Fibroblast of skin of scalp (primary cell): ENCODE data around the gene SHFL.

Experiments
- DNase-seq: peaks from one replicate; pipeline ENCODE4 v3.0.0-alpha.2; 2013

The SHFL gene

GRCh38 chr19:10109528-10109927 is 23.4 kb downstream of the SHFL start:
- DNase-seq = no peak

DNA sequence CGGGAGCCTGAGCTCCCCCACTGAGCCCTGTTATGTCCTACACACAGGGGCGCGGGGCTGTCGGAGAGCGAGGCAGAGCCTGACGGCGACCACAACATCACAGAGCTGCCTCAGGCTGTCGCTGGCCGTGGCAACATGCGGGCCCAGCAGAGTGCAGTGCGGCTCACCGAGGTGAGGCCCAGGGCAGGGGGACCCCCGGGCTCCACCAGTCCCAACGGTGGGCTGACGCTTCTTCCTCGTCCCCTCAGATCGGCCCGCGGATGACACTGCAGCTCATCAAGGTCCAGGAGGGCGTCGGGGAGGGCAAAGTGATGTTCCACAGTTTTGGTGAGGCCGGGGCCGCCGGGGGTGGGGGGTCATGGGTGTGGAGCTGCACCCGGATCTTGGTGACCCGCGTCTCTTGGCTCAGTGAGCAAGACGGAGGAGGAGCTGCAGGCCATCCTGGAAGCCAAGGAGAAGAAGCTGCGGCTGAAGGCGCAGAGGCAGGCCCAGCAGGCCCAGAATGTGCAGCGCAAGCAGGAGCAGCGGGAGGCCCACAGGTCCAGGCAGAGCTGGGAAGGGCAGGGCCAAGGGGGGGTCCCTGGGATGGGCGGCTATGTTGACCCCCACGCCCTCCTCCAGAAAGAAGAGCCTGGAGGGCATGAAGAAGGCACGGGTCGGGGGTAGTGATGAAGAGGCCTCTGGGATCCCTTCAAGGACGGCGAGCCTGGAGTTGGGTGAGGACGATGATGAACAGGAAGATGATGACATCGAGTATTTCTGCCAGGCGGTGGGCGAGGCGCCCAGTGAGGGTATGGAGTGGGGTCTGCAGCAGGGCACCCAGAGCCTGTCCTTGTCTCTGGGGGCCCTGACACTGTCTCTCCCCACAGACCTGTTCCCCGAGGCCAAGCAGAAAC is 24.2 kb downstream of the SHFL start:
- no peak for DNase-seq

DNA sequence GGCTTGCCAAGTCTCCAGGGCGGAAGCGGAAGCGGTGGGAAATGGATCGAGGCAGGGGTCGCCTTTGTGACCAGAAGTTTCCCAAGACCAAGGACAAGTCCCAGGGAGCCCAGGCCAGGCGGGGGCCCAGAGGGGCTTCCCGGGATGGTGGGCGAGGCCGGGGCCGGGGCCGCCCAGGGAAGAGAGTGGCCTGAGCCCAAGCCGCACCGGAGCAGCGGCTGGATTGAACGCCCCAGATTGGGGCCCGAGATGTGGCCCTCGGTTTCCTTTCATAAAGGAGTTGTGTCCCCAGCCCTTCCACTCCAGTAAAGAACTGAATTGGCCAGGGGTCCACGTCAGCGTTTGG is 24.8 kb downstream of the SHFL start:
- DNase-seq = no peak

- DNase-seq = no peak
Observed at GRCh38 chr19:10111405-10111811, 25.3 kb downstream of the SHFL start, which contains the start of gene P2RY11. Gene P2RY11 (plus strand): TSS chr19:10111693. CDS start chr19:10111722, 29 bp downstream.

GRCh38 chr19:10112037-10112761 is 26.1 kb downstream of the SHFL start:
- DNase-seq = no peak

DNA sequence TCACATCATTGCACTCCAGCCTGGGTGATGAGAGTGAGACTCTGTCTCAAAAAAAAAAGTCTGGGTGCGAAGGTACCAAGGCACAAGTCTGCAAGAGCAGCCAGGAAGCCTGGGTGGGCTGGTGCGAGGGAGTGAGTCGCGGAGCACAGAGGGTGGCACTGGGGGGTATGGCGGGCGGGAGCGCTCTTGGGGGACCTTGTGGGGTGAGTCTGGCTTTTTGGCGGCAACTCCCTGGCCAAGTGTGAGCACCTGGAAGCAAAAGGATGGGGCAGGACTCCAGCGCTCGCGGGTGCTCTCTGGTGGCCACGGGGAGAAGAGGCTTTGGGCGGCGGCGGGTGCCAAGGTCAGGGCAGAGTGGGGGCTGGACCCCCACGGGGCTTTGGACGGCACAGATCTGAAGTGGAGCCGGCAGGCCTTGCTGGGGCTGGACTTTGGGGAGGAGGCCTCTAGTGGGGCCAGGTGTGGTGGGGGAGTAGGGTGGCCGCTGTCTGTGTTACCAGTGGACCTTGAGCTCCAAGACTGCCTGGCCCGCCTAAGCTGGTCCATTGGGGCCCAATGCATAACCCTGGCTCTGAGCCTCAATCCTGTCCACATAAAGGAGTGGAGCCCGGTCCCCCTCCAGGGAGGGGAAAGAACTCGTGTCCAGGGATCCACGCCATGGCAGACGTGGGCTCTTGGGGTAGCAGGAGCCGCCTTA is 26.9 kb downstream of the SHFL start:
- peak; percentile 47 for DNase-seq

DNA sequence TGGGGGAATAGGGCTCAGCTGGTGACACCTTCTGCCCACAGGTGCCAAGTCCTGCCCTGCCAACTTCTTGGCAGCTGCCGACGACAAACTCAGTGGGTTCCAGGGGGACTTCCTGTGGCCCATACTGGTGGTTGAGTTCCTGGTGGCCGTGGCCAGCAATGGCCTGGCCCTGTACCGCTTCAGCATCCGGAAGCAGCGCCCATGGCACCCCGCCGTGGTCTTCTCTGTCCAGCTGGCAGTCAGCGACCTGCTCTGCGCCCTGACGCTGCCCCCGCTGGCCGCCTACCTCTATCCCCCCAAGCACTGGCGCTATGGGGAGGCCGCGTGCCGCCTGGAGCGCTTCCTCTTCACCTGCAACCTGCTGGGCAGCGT is 27.5 kb downstream of the SHFL start:
- DNase-seq = no peak

DNA sequence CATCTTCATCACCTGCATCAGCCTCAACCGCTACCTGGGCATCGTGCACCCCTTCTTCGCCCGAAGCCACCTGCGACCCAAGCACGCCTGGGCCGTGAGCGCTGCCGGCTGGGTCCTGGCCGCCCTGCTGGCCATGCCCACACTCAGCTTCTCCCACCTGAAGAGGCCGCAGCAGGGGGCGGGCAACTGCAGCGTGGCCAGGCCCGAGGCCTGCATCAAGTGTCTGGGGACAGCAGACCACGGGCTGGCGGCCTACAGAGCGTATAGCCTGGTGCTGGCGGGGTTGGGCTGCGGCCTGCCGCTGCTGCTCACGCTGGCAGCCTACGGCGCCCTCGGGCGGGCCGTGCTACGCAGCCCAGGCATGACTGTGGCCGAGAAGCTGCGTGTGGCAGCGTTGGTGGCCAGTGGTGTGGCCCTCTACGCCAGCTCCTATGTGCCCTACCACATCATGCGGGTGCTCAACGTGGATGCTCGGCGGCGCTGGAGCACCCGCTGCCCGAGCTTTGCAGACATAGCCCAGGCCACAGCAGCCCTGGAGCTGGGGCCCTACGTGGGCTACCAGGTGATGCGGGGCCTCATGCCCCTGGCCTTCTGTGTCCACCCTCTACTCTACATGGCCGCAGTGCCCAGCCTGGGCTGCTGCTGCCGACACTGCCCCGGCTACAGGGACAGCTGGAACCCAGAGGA is 28.0 kb downstream of the SHFL start:
- no peak for DNase-seq

- DNase-seq = no peak
Observed at GRCh38 chr19:10114651-10115391, 28.7 kb downstream of the SHFL start.

- no peak for DNase-seq
Observed at GRCh38 chr19:10115392-10116084, 29.4 kb downstream of the SHFL start.

DNA sequence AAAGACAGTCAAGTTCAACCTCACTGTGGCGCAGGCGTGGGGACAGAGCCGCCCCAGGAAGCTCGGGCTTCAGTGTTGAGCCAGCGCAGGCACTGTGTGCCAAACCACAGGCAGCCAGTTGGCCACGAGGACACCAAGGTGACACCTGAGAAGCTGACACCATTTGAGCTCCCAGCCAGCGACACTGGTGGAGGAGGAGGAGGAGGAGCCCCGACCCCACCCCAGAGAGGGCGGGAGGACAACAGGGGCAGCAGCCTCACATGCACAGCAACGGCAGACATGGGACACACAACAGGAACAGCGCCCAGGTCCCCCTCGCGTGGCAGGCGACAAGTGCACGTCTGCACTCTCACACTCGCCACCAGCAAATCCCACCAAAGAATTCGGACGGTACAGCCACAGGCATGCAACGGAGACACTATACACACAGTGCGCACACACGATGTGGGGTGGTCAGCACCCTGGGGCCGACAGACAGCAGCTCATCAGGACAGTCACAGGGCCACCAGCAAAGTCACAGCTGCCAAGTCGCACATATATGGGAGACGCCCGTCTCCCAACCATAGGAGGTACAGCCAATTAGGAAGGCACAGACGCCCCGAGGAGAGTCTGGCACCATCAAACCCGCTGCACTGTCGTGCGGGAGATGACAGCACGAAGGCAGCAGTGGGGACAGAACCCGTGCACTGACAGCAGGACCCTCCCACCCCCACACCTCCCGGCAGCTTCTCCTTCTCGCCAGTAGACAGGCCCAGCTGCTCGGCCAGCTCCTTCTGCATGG is 30.2 kb downstream of the SHFL start:
- DNase-seq = no peak

DNA sequence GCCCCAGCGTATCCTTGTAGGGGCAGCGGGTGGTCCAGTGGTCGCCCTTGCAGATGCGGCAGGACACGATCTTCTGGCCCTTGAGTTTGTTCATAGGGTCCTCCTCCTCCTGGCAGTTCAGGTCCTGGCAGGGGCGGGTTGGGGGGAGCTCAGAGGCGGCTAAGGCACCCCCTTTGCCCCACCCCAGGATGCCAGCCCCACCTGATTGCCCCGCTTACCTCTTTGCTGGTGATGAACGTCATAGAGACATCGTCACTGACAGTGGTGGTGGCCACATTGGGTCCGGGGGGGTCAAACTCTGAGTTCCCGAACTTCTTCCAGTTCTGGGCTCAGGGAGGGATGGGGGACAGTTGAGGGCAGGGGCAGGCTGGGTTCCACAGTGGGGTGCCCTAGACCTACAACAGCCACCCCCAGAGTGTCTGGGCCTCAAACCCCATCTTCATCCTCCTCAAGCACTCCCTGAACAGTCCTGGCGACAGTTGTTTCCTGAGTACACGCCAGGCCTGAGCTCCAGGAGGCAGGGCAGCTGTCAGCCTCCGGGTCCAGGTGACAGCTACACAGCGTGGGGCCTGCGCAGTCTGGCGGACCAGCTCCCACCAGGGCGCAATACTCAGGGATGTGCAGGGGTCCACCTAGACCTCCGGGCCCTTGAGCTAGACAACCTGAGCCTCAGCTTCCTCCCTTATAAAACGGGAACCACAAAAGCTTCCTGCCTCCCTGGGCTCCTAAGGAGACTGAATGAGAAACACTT is 30.9 kb downstream of the SHFL start:
- DNase-seq = no peak

DNA sequence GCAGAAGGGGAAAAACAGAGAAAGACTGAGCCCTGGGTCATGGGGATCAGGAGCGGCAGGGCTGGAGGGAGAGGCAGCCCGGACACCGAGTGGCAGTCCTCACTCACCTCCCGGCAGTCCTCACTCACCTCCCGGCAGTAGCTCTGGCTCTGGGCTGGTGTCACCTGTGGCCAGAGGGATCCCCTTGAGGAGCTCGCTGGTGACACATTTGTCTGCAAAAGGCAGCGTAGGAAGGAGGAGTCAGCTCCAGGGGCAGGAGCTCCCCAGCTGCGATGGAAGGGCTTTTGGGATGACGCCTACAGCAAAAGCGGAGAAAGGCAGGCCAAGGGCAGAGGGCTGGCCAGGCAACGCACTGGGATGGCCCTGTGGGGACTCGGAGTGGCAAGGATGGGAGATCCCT is 32.8 kb downstream of the SHFL start:
- no peak for DNase-seq

- DNase-seq = peak; percentile 92
Observed at GRCh38 chr19:10120538-10121189, 34.5 kb downstream of the SHFL start.

DNA sequence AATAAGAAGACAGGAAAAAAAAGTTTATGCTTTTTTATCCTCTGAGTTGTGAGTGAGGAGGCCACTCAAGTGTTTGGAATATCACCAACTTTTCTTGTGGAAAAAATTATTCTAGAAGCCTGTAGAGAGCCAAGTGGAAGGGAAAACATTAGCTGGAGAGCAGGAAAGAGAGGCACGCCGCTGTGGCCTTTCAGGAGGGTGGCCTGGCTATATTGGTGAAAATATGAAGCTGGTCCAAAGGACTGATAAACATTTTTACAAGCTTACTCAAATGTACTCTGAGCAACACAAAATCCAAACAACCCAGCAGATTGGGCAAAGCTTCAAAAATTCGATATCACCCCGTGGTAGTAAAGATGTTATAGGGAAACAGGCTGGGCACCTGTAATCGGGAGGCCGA is 35.9 kb downstream of the SHFL start:
- DNase-seq = peak; percentile 27

DNA sequence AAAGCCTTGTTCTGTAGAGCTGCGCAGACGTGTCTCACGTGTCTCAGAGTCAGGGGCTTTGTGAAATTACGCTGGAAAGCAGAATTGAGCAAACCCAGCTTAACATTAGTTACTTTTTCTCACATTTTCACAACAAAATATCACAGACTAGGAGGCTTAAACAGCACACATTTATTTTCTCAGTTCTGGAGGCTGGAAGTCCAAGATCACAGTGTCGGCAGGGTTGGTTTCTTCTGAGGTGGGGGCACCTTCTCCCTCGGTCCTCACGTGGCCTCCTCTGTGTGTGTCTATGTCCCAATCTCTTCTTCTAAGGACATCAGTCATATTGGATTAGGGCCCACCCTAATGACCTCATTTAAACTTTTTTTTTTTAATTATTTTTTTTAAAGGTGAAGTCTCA is 38.3 kb downstream of the SHFL start:
- no peak for DNase-seq

GRCh38 chr19:10126213-10126639 is 40.1 kb downstream of the SHFL start:
- DNase-seq = no peak

- DNase-seq = no peak
Observed at GRCh38 chr19:10132905-10133304, 46.8 kb downstream of the SHFL start.

GRCh38 chr19:10133596-10133995 is 47.5 kb downstream of the SHFL start:
- no peak for DNase-seq
